Epithelial cell of esophagus (primary cell): ENCODE measurements around the gene AQP3.
"Not testable (repeated sequence)": the region's sequence is repeated elsewhere in the genome, so short reads cannot be mapped to it uniquely, and the experiment has no call there.

Experiments used
- DNase-seq: peaks from one replicate; pipeline ENCODE4 v3.0.0; 2010; ENCODE audit warnings: low read depth
- H3K4me3 ChIP-seq: 2 replicates; pipeline ENCODE4 v1.5.1; 2011; ENCODE audit warnings: mild to moderate bottlenecking, low read length, control low read depth
- TF ChIP-seq, protein P1 (sequence below): IDR thresholded peaks from 2 replicates; pipeline ENCODE4 v1.5.1; 2011; ENCODE audit warnings: low read depth, mild to moderate bottlenecking, low read length, control low read depth, inconsistent platforms; ENCODE audit not compliant: insufficient read depth; ENCODE audit errors: missing control alignments

The AQP3 gene

DNA sequence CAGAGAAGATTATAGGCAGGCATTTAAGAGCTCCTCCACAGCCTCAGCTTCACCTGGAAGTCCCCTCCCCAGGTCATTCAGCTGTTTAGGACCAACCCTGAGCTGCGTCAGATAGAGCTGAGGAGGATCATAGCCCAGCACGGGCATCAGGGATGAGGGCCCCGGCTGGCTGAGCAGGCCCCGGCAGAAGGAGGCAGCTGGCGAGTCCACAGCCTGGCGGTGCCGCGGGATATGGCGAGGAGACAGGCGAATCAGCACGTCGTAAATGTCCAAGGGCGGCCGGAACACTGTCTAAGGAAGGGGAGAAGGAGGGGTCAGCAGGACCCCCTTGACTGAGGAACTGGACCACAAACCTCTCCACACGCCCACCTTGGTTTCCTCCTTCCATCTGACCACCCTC is 15.8 kb upstream of the AQP3 start:
- H3K4me3 ChIP-seq = no peak overlapping the region
- TF ChIP-seq, protein P1, sequence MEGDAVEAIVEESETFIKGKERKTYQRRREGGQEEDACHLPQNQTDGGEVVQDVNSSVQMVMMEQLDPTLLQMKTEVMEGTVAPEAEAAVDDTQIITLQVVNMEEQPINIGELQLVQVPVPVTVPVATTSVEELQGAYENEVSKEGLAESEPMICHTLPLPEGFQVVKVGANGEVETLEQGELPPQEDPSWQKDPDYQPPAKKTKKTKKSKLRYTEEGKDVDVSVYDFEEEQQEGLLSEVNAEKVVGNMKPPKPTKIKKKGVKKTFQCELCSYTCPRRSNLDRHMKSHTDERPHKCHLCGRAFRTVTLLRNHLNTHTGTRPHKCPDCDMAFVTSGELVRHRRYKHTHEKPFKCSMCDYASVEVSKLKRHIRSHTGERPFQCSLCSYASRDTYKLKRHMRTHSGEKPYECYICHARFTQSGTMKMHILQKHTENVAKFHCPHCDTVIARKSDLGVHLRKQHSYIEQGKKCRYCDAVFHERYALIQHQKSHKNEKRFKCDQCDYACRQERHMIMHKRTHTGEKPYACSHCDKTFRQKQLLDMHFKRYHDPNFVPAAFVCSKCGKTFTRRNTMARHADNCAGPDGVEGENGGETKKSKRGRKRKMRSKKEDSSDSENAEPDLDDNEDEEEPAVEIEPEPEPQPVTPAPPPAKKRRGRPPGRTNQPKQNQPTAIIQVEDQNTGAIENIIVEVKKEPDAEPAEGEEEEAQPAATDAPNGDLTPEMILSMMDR = no peak
- DNase-seq = no peak

- no peak overlapping the region for H3K4me3 ChIP-seq
- TF ChIP-seq, protein P1 = no peak
- no peak for DNase-seq
Measured at GRCh38 chr9:33461492-33461891, 14.1 kb upstream of the AQP3 start.

- DNase-seq = no peak
- no peak overlapping the region for H3K4me3 ChIP-seq
- TF ChIP-seq, protein P1 = no peak
Measured at GRCh38 chr9:33460854-33461253, 13.5 kb upstream of the AQP3 start.

- TF ChIP-seq, protein P1 = no peak
- DNase-seq = no peak
- no peak overlapping the region for H3K4me3 ChIP-seq
Measured at GRCh38 chr9:33459115-33459514, 11.7 kb upstream of the AQP3 start.

DNA sequence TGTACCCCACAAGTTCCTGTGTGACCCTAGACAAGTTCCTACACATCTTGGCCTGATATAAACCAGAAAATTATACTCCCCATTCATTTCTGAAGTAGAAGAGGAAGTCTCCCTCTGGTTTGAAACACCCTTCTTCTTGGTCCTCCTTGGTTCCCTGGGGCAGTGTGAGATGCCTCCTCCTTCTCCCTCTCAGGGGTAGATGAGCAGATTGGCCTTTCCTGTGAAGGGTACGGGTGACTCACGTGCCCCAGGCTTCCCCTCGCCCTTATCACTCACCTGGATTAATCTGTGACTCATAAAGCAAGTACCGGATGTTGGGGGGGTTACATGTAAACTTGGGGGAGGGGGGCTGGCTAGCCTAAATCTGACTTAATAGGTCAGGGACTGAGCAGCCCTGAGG is 11.1 kb upstream of the AQP3 start:
- DNase-seq = peak; percentile 94
- TF ChIP-seq, protein P1 = no peak
- no peak overlapping the region for H3K4me3 ChIP-seq

GRCh38 chr9:33455945-33456344 is 8.6 kb upstream of the AQP3 start:
- H3K4me3 ChIP-seq = no peak overlapping the region
- TF ChIP-seq, protein P1 = no peak
- DNase-seq = no peak

- H3K4me3 ChIP-seq, DNase-seq: not testable (repeated sequence)
Measured at GRCh38 chr9:33455456-33455855, 8.1 kb upstream of the AQP3 start.

DNA sequence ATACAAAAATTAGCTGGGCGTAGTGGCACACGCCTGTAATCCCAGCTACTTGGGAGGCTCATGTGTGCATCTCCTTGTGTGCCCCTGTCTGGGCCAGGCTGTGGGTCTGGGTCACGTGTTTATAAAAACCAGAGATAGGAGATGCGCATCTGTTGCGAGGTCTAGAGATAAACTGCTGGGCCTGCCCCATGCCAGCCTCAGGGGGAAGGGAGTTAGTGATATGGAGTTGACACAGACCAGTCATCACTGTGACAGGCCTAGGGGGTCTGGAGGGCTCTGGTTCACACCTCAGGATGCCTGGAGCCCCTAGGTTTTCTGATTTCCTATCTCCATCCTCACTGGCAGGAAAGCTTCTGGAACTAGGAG is 7.3 kb upstream of the AQP3 start:
- DNase-seq, H3K4me3 ChIP-seq: not testable (repeated sequence)
